HepG2 (cell line): ENCODE results near the gene RASSF4. TPM values are rescaled to one million over a fixed set of nuclear protein-coding genes. Genes with fewer than 3 reads are reported as not detected.
A peak's percentile ranks its signal among the peaks of the same experiment; 100 is the strongest.

Source experiments
- CEBPB ChIP-seq: IDR thresholded peaks from 2 replicates; pipeline ENCODE4 v1.6.1; 2011; ENCODE audit warnings: low read depth, low read length, improper control_type of control experiment, borderline replicate concordance
- EP300 ChIP-seq, 3 experiments: sonication (generic) in 1 of 3; formaldehyde crosslinking in 1 of 3; IDR thresholded peaks; 2 replicates each; pipeline versions ENCODE4 v1.5.1 to v1.6.1; 2011 to 2020; ENCODE audit warnings: low read depth in 2 of 3, low read length in 2 of 3, borderline replicate concordance in 1 of 3, improper control_type of control experiment in 1 of 3, mild to moderate bottlenecking in 1 of 3, missing genetic modification reagents in 1 of 3, moderate library complexity in 1 of 3
- HMG20B ChIP-seq: conservative IDR thresholded peaks from 2 replicates; pipeline ENCODE4 v1.6.1; 2016; ENCODE audit warnings: missing genetic modification reagents, missing compliant biosample characterization
- HOXA5 ChIP-seq: sonication (generic); formaldehyde crosslinking; IDR thresholded peaks from 2 replicates; pipeline ENCODE4 v1.4.0; 2020; ENCODE audit warnings: missing genetic modification reagents
- ISL2 ChIP-seq: sonication (generic); formaldehyde crosslinking; IDR thresholded peaks from 2 replicates; pipeline ENCODE4 v1.5.0; 2020; ENCODE audit warnings: missing genetic modification reagents
- JUN ChIP-seq: sonication (generic); formaldehyde crosslinking; IDR thresholded peaks from 2 replicates; pipeline ENCODE4 v1.4.0; 2020; ENCODE audit warnings: mild to moderate bottlenecking, missing genetic modification reagents
- ZNF317 ChIP-seq: sonication (generic); formaldehyde crosslinking; IDR thresholded peaks from 2 replicates; pipeline ENCODE4 v1.5.0; 2020; ENCODE audit warnings: mild to moderate bottlenecking, missing genetic modification reagents
- ZNF652 ChIP-seq: IDR thresholded peaks from 2 replicates; pipeline ENCODE4 v1.6.1; 2016; ENCODE audit warnings: low read depth, borderline replicate concordance
- ZNF83 ChIP-seq: sonication (generic); formaldehyde crosslinking; IDR thresholded peaks from 2 replicates; pipeline ENCODE4 v1.4.0; 2020; ENCODE audit warnings: missing genetic modification reagents, mild to moderate bottlenecking, borderline replicate concordance
- ZSCAN9 ChIP-seq: IDR thresholded peaks from 2 replicates; pipeline ENCODE4 v1.6.1; 2016; ENCODE audit warnings: borderline replicate concordance
- polyA plus RNA-seq, 8 experiments: library from polyadenylated mRNA; depleted of rRNA in 3 of 8; stranded (reverse) in 7 of 8; unstranded in 1 of 8; fragments of >200 nt; fragmentation: Illumina TruSeq in 4 of 8; extraction: Trizol in 4 of 8; gene quantifications; 2 replicates each; pipeline versions ENCODE4 v1.2.1 to v1.2.3, GENCODE V29; 2011 to 2016; ENCODE audit warnings: low read depth in 4 of 8, missing spikeins in 1 of 8, mixed read lengths in 1 of 8; ENCODE audit not compliant: insufficient read depth in 1 of 8
- total RNA-seq, 5 experiments: library from RNA; depleted of rRNA; stranded (reverse); fragments of >200 nt; fragmentation: Illumina TruSeq; extraction: Trizol; gene quantifications; 2 replicates each; pipeline ENCODE4 v1.2.3, GENCODE V29; 2016; ENCODE audit warnings: low read depth in 1 of 5
- TF ChIP-seq, protein P1 (sequence below): sonication (generic); formaldehyde crosslinking; IDR thresholded peaks from 2 replicates; pipeline ENCODE4 v1.9.0; 2021; ENCODE audit warnings: missing genetic modification reagents, mild to moderate bottlenecking, borderline replicate concordance
- TF ChIP-seq, protein P2 (sequence below), 2 experiments: fragments of 450-650 bp in 1 of 2; sonication (generic) in 1 of 2; formaldehyde crosslinking; IDR thresholded peaks; 2 replicates each; pipeline versions ENCODE4 v1.5.0 to v1.8.0; 2020 to 2022; ENCODE audit warnings: mild to moderate bottlenecking in 1 of 2, missing genetic modification reagents in 1 of 2
- TF ChIP-seq, protein P3 (sequence below): sonication (generic); IDR thresholded peaks from 2 replicates; pipeline ENCODE4 v1.6.1; 2016; ENCODE audit warnings: low read depth, borderline replicate concordance
- TF ChIP-seq, protein P4 (sequence below): sonication (generic); formaldehyde crosslinking; IDR thresholded peaks from 2 replicates; pipeline ENCODE4 v1.8.1; 2023; ENCODE audit warnings: missing genetic modification reagents, mild to moderate bottlenecking, borderline replicate concordance
- TF ChIP-seq, protein P5 (sequence below): sonication (generic); formaldehyde crosslinking; IDR thresholded peaks from 2 replicates; pipeline ENCODE4 v1.5.1; 2020; ENCODE audit warnings: mild to moderate bottlenecking, moderate library complexity, missing genetic modification reagents
- TF ChIP-seq, protein P6 (sequence below): IDR thresholded peaks from 2 replicates; pipeline ENCODE4 v1.6.1; 2016; ENCODE audit warnings: low read depth, missing genetic modification reagents, missing compliant biosample characterization

Gene RASSF4
- total and polyA plus RNA-seq, 2 of the 13 experiments (the other 11 are each of a cell fraction or from before 2014, with no cell fraction given): 34.0 to 51.7 TPM

DNA sequence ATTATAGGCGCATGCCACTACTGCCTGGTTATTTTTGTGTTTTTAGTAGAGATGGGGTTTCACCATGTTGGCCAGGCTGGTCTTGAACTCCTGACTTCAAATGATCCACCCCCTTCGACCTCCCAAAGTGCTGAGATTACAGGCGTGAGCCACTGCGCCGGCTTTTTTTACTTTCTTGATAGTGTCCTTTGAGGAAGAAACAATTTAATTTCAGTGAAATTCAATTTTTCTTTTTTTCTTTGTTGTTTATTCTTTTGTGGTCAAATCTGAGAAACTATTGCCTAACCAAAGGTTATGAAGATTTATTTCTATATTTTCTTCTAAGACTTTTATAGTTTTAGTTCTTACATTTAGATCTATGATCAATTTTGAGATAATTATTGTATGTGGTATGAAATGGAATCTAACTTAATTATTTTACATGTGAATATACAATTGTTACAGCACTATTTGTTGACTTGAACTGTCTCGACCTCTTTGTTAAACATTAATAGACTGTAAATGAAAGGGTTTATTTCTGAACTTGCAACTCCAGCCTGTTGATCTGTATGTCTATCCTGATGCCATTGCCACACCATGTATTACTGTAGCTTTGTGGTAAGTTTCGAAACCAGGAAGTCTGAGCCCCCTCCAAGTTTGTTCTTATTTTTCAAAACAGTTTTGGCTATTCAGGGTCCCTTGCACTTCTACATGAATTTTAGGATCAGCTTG lies 19.8 kb upstream of the RASSF4 start (continued):
- TF ChIP-seq EP300 (IDR thresholded peaks at IDR 0.05; ENCODE audit: low read depth in 2 of 2, low read length in 2 of 2) (peak in 1 of 2 experiments; percentile 91; a peak in 2 of 4 replicates), EP300 (CRISPR knock-in tag; IDR thresholded peaks at IDR 0.05; ENCODE audit: borderline replicate concordance) (peak; percentile 64; the same call in 1 of the 2 replicates), HOXA5 (CRISPR knock-in tag) (no peak), ZSCAN9 (CRISPR knock-in tag) (peak; percentile 68; the same call in 1 of the 2 replicates), HMG20B (peak; percentile 65; the same call in 1 of the 2 replicates), ISL2 (CRISPR knock-in tag) (peak; percentile 66), ZNF83 (CRISPR knock-in tag) (no peak), CEBPB (peak; percentile 90), ZNF317 (CRISPR knock-in tag) (peak; percentile 85), ZNF652 (CRISPR knock-in tag) (peak; percentile 61; the same call in 1 of the 2 replicates), JUN (CRISPR knock-in tag) (no peak)
- TF ChIP-seq, protein P1, sequence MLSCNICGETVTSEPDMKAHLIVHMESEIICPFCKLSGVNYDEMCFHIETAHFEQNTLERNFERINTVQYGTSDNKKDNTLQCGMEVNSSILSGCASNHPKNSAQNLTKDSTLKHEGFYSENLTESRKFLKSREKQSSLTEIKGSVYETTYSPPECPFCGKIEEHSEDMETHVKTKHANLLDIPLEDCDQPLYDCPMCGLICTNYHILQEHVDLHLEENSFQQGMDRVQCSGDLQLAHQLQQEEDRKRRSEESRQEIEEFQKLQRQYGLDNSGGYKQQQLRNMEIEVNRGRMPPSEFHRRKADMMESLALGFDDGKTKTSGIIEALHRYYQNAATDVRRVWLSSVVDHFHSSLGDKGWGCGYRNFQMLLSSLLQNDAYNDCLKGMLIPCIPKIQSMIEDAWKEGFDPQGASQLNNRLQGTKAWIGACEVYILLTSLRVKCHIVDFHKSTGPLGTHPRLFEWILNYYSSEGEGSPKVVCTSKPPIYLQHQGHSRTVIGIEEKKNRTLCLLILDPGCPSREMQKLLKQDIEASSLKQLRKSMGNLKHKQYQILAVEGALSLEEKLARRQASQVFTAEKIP (CRISPR knock-in tag): no peak
- TF ChIP-seq, protein P2, sequence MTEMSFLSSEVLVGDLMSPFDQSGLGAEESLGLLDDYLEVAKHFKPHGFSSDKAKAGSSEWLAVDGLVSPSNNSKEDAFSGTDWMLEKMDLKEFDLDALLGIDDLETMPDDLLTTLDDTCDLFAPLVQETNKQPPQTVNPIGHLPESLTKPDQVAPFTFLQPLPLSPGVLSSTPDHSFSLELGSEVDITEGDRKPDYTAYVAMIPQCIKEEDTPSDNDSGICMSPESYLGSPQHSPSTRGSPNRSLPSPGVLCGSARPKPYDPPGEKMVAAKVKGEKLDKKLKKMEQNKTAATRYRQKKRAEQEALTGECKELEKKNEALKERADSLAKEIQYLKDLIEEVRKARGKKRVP (CRISPR knock-in tag; IDR thresholded peaks at IDR 0.05): peak in 1 of 2 experiments; percentile 45; a peak in 1 of 4 replicates
- TF ChIP-seq, protein P3, sequence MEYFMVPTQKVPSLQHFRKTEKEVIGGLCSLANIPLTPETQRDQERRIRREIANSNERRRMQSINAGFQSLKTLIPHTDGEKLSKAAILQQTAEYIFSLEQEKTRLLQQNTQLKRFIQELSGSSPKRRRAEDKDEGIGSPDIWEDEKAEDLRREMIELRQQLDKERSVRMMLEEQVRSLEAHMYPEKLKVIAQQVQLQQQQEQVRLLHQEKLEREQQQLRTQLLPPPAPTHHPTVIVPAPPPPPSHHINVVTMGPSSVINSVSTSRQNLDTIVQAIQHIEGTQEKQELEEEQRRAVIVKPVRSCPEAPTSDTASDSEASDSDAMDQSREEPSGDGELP: 0 out of 2 replicates have a peak, but pooled peaks have one; percentile 30
- TF ChIP-seq, protein P4, sequence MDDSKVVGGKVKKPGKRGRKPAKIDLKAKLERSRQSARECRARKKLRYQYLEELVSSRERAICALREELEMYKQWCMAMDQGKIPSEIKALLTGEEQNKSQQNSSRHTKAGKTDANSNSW: no peak
- TF ChIP-seq, protein P5, sequence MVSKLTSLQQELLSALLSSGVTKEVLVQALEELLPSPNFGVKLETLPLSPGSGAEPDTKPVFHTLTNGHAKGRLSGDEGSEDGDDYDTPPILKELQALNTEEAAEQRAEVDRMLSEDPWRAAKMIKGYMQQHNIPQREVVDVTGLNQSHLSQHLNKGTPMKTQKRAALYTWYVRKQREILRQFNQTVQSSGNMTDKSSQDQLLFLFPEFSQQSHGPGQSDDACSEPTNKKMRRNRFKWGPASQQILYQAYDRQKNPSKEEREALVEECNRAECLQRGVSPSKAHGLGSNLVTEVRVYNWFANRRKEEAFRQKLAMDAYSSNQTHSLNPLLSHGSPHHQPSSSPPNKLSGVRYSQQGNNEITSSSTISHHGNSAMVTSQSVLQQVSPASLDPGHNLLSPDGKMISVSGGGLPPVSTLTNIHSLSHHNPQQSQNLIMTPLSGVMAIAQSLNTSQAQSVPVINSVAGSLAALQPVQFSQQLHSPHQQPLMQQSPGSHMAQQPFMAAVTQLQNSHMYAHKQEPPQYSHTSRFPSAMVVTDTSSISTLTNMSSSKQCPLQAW (CRISPR knock-in tag): peak; percentile 85
- TF ChIP-seq, protein P6, sequence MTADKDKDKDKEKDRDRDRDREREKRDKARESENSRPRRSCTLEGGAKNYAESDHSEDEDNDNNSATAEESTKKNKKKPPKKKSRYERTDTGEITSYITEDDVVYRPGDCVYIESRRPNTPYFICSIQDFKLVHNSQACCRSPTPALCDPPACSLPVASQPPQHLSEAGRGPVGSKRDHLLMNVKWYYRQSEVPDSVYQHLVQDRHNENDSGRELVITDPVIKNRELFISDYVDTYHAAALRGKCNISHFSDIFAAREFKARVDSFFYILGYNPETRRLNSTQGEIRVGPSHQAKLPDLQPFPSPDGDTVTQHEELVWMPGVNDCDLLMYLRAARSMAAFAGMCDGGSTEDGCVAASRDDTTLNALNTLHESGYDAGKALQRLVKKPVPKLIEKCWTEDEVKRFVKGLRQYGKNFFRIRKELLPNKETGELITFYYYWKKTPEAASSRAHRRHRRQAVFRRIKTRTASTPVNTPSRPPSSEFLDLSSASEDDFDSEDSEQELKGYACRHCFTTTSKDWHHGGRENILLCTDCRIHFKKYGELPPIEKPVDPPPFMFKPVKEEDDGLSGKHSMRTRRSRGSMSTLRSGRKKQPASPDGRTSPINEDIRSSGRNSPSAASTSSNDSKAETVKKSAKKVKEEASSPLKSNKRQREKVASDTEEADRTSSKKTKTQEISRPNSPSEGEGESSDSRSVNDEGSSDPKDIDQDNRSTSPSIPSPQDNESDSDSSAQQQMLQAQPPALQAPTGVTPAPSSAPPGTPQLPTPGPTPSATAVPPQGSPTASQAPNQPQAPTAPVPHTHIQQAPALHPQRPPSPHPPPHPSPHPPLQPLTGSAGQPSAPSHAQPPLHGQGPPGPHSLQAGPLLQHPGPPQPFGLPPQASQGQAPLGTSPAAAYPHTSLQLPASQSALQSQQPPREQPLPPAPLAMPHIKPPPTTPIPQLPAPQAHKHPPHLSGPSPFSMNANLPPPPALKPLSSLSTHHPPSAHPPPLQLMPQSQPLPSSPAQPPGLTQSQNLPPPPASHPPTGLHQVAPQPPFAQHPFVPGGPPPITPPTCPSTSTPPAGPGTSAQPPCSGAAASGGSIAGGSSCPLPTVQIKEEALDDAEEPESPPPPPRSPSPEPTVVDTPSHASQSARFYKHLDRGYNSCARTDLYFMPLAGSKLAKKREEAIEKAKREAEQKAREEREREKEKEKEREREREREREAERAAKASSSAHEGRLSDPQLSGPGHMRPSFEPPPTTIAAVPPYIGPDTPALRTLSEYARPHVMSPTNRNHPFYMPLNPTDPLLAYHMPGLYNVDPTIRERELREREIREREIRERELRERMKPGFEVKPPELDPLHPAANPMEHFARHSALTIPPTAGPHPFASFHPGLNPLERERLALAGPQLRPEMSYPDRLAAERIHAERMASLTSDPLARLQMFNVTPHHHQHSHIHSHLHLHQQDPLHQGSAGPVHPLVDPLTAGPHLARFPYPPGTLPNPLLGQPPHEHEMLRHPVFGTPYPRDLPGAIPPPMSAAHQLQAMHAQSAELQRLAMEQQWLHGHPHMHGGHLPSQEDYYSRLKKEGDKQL: 0 out of 2 replicates have a peak, but pooled peaks have one; percentile 42
